Sigmoid colon (tissue), 4 donors: ENCODE measurements around the gene DPEP2NB.

ENCODE experiments used
- EP300 ChIP-seq, 4 donors: sonication (generic); formaldehyde crosslinking; IDR thresholded peaks; one replicate each; pipeline ENCODE4 v1.6.1; 2017; ENCODE audit warnings: antibody characterized with exemption in 4 of 4
- TF ChIP-seq, protein P1 (sequence below), 4 experiments: fragments of 450-650 bp in 3 of 4; fragments of 200-600 bp in 1 of 4; IDR thresholded peaks; one replicate each; pipeline ENCODE4 v1.5.1; 2016 to 2019; ENCODE audit warnings: antibody characterized with exemption in 4 of 4, mild to moderate bottlenecking in 3 of 4, moderate library complexity in 2 of 4

DNA sequence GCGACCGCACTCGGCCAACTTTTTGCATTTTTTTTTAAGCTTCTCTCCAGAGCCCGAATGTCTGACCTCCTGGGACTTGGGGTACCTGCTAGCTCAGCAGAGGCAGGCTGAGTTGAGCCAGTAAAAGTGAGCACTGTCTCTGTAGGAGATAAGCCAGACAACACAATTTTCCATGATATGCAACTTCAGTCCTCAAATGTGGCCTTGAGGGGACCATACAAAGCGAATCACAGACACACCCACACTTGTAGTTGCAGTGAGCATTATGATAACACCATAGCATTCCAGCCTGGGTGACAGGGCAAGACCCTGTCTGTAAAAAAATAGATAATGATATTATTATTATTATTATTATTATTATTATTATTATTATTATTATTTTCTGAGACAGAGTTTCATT lies 19.0 kb downstream of the DPEP2NB start:
- TF ChIP-seq, protein P1, sequence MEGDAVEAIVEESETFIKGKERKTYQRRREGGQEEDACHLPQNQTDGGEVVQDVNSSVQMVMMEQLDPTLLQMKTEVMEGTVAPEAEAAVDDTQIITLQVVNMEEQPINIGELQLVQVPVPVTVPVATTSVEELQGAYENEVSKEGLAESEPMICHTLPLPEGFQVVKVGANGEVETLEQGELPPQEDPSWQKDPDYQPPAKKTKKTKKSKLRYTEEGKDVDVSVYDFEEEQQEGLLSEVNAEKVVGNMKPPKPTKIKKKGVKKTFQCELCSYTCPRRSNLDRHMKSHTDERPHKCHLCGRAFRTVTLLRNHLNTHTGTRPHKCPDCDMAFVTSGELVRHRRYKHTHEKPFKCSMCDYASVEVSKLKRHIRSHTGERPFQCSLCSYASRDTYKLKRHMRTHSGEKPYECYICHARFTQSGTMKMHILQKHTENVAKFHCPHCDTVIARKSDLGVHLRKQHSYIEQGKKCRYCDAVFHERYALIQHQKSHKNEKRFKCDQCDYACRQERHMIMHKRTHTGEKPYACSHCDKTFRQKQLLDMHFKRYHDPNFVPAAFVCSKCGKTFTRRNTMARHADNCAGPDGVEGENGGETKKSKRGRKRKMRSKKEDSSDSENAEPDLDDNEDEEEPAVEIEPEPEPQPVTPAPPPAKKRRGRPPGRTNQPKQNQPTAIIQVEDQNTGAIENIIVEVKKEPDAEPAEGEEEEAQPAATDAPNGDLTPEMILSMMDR (IDR thresholded peaks at IDR 0.05): no peak
- no peak for TF ChIP-seq EP300 (IDR thresholded peaks at IDR 0.05)
